Left kidney (tissue), 2 donors: Measurements from ENCODE around the gene BHLHE41. TPM values are rescaled to one million over a fixed set of nuclear protein-coding genes. Genes with fewer than 3 reads are reported as not detected.

Experiments used
- DNase-seq: peaks from one replicate; pipeline ENCODE4 v3.0.0-alpha.2; 2013
- polyA plus RNA-seq: library from polyadenylated mRNA; unstranded; fragments of 120-200 nt; gene quantifications from one replicate; pipeline ENCODE4 v1.2.1, GENCODE V29; 2013; ENCODE audit not compliant: insufficient read length

Gene BHLHE41
- polyA plus RNA-seq, 1 donor: 2.2 TPM

GRCh38 chr12:26080911-26081310, 43.9 kb downstream of the BHLHE41 start:
- no peak for DNase-seq

DNA sequence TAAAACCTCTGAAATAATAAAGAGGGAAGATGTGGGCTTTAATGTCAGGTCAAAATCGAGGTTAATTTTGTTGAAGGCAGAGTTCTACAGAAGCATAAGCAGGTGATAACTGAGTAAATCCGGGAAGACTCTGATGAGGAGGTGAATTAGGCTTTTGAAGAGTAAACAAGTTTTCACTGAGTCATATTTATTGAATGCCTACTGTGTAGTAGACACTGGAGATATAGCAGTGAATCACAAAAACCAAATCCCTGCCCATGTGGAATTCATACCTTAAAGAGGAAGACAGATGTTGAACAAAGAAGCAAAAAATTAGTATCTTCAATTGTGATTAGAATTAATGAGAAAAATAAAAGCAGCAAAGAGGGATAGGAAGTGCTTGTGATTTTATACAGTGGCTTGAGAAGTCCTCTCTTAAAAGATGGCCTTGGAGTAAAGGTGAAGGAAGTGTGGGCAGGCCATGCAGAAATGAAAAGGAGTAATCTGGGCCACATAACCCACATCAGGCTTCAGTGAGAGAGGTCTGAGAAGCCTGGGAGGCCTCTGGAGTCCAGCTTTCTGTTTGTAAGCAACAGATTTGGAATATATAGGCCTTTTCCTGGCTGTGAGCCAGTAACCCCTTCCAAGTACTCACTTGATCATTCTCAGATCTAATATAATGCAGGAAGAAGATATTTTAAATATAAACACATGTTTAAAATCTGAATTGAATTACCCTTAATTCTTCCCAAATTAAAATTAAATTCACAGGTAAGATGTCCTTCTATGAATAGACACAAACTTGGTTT, 46.7 kb downstream of the BHLHE41 start:
- no peak for DNase-seq

Other genes starting within 250 kb of the BHLHE41 start
- gene RASSF8, start 166.4 kb downstream of the BHLHE41 start, polyA plus RNA-seq: 83.8 TPM
- gene SSPN, start 70.5 kb upstream of the BHLHE41 start, polyA plus RNA-seq: 13.0 TPM